K562 (cell line): ENCODE measurements around the gene CRY2. TPM values are rescaled to one million over a fixed set of nuclear protein-coding genes. Genes with fewer than 3 reads are reported as not detected.

Experiments
- ATF1 ChIP-seq, 2 experiments: fragments of 450-650 bp in 1 of 2; IDR thresholded peaks; 2 replicates each; pipeline ENCODE4 v1.6.1; 2016; ENCODE audit warnings: missing compliant biosample characterization in 1 of 2, missing genetic modification characterization in 1 of 2
- BRF1 ChIP-seq: IDR thresholded peaks from 3 replicates; pipeline ENCODE4 v1.6.1; 2011; ENCODE audit warnings: borderline replicate concordance, mild to moderate bottlenecking; ENCODE audit not compliant: insufficient read length; ENCODE audit errors: extremely low read depth
- CREB1 ChIP-seq, 2 experiments: sonication (generic) in 1 of 2; formaldehyde crosslinking in 1 of 2; IDR thresholded peaks; 2 replicates each; pipeline versions ENCODE4 v1.6.1 to v1.8.0; 2012 to 2022; ENCODE audit warnings: inconsistent platforms in 1 of 2, mild to moderate bottlenecking in 1 of 2, missing genetic modification reagents in 1 of 2, moderate library complexity in 1 of 2
- CREBBP ChIP-seq: IDR thresholded peaks from one replicate; pipeline ENCODE4 v1.6.1; 2012; ENCODE audit warnings: low read depth, mild to moderate bottlenecking, control low read depth, inconsistent platforms, low read length
- ETV1 ChIP-seq: fragments of 450-650 bp; conservative IDR thresholded peaks from 2 replicates; pipeline ENCODE4 v1.6.1; 2016; ENCODE audit warnings: missing genetic modification characterization, control low read depth, low read depth, missing compliant biosample characterization
- ETV6 ChIP-seq, 3 experiments: fragments of 150-350 bp in 1 of 3; sonication (generic) in 1 of 3; formaldehyde crosslinking in 1 of 3; IDR thresholded peaks; 2 replicates each; pipeline versions ENCODE4 v1.6.1 to v1.8.0; 2014 to 2022; ENCODE audit warnings: borderline replicate concordance in 2 of 3, low read depth in 2 of 3, antibody characterized with exemption in 1 of 3, low read length in 1 of 3, mild to moderate bottlenecking in 1 of 3, missing genetic modification reagents in 1 of 3
- HDAC2 ChIP-seq: fragments of 450-650 bp; IDR thresholded peaks from 2 replicates; pipeline ENCODE4 v1.6.1; 2016; ENCODE audit warnings: mild to moderate bottlenecking
- HDAC6 ChIP-seq: IDR thresholded peaks from 2 replicates; pipeline ENCODE4 v1.6.1; 2012; ENCODE audit warnings: low read depth, mild to moderate bottlenecking, control low read depth, inconsistent platforms, low read length, moderate library complexity
- ILK ChIP-seq: fragments of 450-650 bp; IDR thresholded peaks from 2 replicates; pipeline ENCODE4 v1.6.1; 2016; ENCODE audit warnings: missing genetic modification characterization, low read depth, mild to moderate bottlenecking, missing compliant biosample characterization, moderate library complexity, borderline replicate concordance
- KDM5B ChIP-seq: fragments of 200-600 bp; sonication (generic); IDR thresholded peaks from 2 replicates; pipeline ENCODE4 v1.6.1; 2012; ENCODE audit warnings: low read depth, mild to moderate bottlenecking, moderate library complexity, low read length, control low read depth, inconsistent platforms; ENCODE audit not compliant: insufficient replicate concordance
- LCOR ChIP-seq: sonication (generic); formaldehyde crosslinking; IDR thresholded peaks from 2 replicates; pipeline ENCODE4 v1.8.0; 2022; ENCODE audit warnings: mild to moderate bottlenecking, missing genetic modification reagents
- MAFK ChIP-seq: IDR thresholded peaks from 2 replicates; pipeline ENCODE4 v1.6.1; 2011; ENCODE audit warnings: low read length, improper control_type of control experiment
- PHF8 ChIP-seq: fragments of 200-600 bp; sonication (generic); IDR thresholded peaks from 2 replicates; pipeline ENCODE4 v1.6.1; 2012; ENCODE audit warnings: mixed run types, mild to moderate bottlenecking, inconsistent platforms, low read length, moderate library complexity, borderline replicate concordance
- SNIP1 ChIP-seq: fragments of 450-650 bp; IDR thresholded peaks from 2 replicates; pipeline ENCODE4 v1.7.1; 2017; ENCODE audit warnings: low read depth, mild to moderate bottlenecking
- SOX6 ChIP-seq: fragments of 450-650 bp; IDR thresholded peaks from 2 replicates; pipeline ENCODE4 v1.6.1; 2014; ENCODE audit warnings: mild to moderate bottlenecking
- SP1 ChIP-seq: sonication (generic); formaldehyde crosslinking; IDR thresholded peaks from 2 replicates; pipeline ENCODE4 v1.8.1; 2022; ENCODE audit warnings: mild to moderate bottlenecking, missing genetic modification reagents
- TSHZ1 ChIP-seq: fragments of 250-450 bp; sonication (Bioruptor Pico); IDR thresholded peaks from 2 replicates; pipeline ENCODE4 v1.4.0; 2020; ENCODE audit warnings: mild to moderate bottlenecking, moderate library complexity
- ZBTB17 ChIP-seq: fragments of 450-650 bp; formaldehyde crosslinking; IDR thresholded peaks from 2 replicates; pipeline ENCODE4 v1.4.0; 2020; ENCODE audit warnings: mild to moderate bottlenecking
- ZFPM2 ChIP-seq: fragments of 250-450 bp; sonication (Bioruptor Pico); IDR thresholded peaks from 2 replicates; pipeline ENCODE4 v1.5.1; 2022; ENCODE audit warnings: mild to moderate bottlenecking
- ZNF274 ChIP-seq: IDR thresholded peaks from 2 replicates; pipeline ENCODE4 v1.6.1; 2011; ENCODE audit warnings: low read depth, mild to moderate bottlenecking, low read length, moderate library complexity, borderline replicate concordance
- ZNF408 ChIP-seq: fragments of 250-450 bp; sonication (Bioruptor Pico); IDR thresholded peaks from 2 replicates; pipeline ENCODE4 v1.4.0; 2020; ENCODE audit warnings: low read depth, mild to moderate bottlenecking, moderate library complexity
- ZZZ3 ChIP-seq: fragments of 450-650 bp; IDR thresholded peaks from 2 replicates; pipeline ENCODE4 v1.6.1; 2016; ENCODE audit warnings: antibody characterized with exemption, mild to moderate bottlenecking, moderate library complexity
- polyA plus RNA-seq, 8 experiments: library from polyadenylated mRNA; depleted of rRNA in 4 of 8; stranded (reverse) in 5 of 8; unstranded in 3 of 8; fragments of >200 nt; fragmentation: Nextera tagmentation in 2 of 8; fragmentation: Illumina TruSeq in 1 of 8; extraction: Ambion mirVana in 2 of 8; extraction: Trizol in 1 of 8; gene quantifications; 2 replicates each; pipeline versions ENCODE4 v1.2.1 to v1.2.3, GENCODE V29; 2011 to 2014; ENCODE audit warnings: inconsistent platforms in 1 of 8, missing spikeins in 1 of 8
- total RNA-seq, 7 experiments: library from RNA; depleted of rRNA in 6 of 7; stranded (reverse); fragments of >200 nt in 6 of 7; fragmentation: Illumina TruSeq in 2 of 7; extraction: Trizol in 2 of 7; gene quantifications; 2 replicates each; pipeline versions ENCODE4 v1.2.1 to v1.2.3, GENCODE V29; 2011 to 2021; ENCODE audit warnings: low replicate concordance in 1 of 7
- TF ChIP-seq, protein P1 (sequence below): sonication (generic); formaldehyde crosslinking; IDR thresholded peaks from 2 replicates; pipeline ENCODE4 v1.8.0; 2022; ENCODE audit warnings: missing genetic modification reagents, mild to moderate bottlenecking, borderline replicate concordance

CRY2 gene
- total and polyA plus RNA-seq, 9 of the 15 experiments (the other 6 are each of a cell fraction or from before 2014, with no cell fraction given), result 2.3 to 23.9 (median 14.8) TPM

GRCh38 chr11:45918331-45918941 is 71.2 kb downstream of the CRY2 start (continued):
- TF ChIP-seq TSHZ1 (CRISPR knock-in tag) (no peak), ZBTB17 (no peak), PHF8 (no peak; the same call in 1 of the 2 replicates), ETV6 (IDR thresholded peaks at IDR 0.05; ENCODE audit: borderline replicate concordance in 1 of 2, low read depth in 2 of 2, low read length in 1 of 2) (no peak), ETV6 (CRISPR knock-in tag; IDR thresholded peaks at IDR 0.05; ENCODE audit: borderline replicate concordance) (no peak), SOX6 (no peak), SNIP1 (no peak), KDM5B (peak; percentile 22), ZNF274 (no peak), MAFK (no peak), ZFPM2 (CRISPR knock-in tag) (no peak), BRF1 (no peak), LCOR (no peak), ATF1 (CRISPR knock-in tag; IDR thresholded peaks at IDR 0.05) (no peak), ATF1 (tag; IDR thresholded peaks at IDR 0.05) (no peak), HDAC2 (0 out of 2 replicates have a peak, but pooled peaks have one; percentile 34), CREB1 (IDR thresholded peaks at IDR 0.05) (no peak), CREB1 (CRISPR knock-in tag; IDR thresholded peaks at IDR 0.05) (no peak), ZZZ3 (no peak), ETV1 (tag) (no peak), CREBBP (no peak), HDAC6 (no peak), ZNF408 (no peak), SP1 (CRISPR knock-in tag) (peak; percentile 12; the same call in 1 of the 2 replicates), ILK (tag) (no peak)
- TF ChIP-seq, protein P1, sequence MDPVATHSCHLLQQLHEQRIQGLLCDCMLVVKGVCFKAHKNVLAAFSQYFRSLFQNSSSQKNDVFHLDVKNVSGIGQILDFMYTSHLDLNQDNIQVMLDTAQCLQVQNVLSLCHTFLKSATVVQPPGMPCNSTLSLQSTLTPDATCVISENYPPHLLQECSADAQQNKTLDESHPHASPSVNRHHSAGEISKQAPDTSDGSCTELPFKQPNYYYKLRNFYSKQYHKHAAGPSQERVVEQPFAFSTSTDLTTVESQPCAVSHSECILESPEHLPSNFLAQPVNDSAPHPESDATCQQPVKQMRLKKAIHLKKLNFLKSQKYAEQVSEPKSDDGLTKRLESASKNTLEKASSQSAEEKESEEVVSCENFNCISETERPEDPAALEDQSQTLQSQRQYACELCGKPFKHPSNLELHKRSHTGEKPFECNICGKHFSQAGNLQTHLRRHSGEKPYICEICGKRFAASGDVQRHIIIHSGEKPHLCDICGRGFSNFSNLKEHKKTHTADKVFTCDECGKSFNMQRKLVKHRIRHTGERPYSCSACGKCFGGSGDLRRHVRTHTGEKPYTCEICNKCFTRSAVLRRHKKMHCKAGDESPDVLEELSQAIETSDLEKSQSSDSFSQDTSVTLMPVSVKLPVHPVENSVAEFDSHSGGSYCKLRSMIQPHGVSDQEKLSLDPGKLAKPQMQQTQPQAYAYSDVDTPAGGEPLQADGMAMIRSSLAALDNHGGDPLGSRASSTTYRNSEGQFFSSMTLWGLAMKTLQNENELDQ (CRISPR knock-in tag), result no peak
